Natural killer cell (primary cell): Measurements from ENCODE around the gene FILIP1L. TPM values are rescaled to one million over a fixed set of nuclear protein-coding genes. Genes with fewer than 3 reads are reported as not detected.

ENCODE experiments used
- ATAC-seq, 3 donors: fragments of 150-1000 bp in 2 of 3; fragments of 200-7000 bp in 1 of 3; cut with Tn5 transposase; 1 replicate in 1 of 3; 2 replicates in 2 of 3; pipeline ENCODE4 v1.10.0; 2021; ENCODE audit warnings: mild to moderate bottlenecking in 2 of 3, moderate library complexity in 2 of 3
- DNase-seq, 2 donors: peaks; one replicate each; pipeline versions ENCODE4 v3.0.0 to v3.0.0-alpha.2; 2013 to 2021; ENCODE audit warnings: mixed read lengths in 1 of 2
- H3K27ac ChIP-seq: one replicate; pipeline ENCODE4 v1.5.1; 2013; ENCODE audit warnings: mild to moderate bottlenecking, low read length
- H3K27me3 ChIP-seq: one replicate; pipeline ENCODE4 v1.6.1; 2013; ENCODE audit warnings: low read length; ENCODE audit not compliant: control insufficient read depth, insufficient read depth
- H3K36me3 ChIP-seq: one replicate; pipeline ENCODE4 v1.6.1; 2013; ENCODE audit warnings: low read length; ENCODE audit not compliant: control insufficient read depth, insufficient read depth
- H3K4me1 ChIP-seq: one replicate; pipeline ENCODE4 v1.6.1; 2013; ENCODE audit warnings: low read length; ENCODE audit not compliant: control insufficient read depth, insufficient read depth
- H3K4me3 ChIP-seq: one replicate; pipeline ENCODE4 v1.5.1; 2013; ENCODE audit warnings: low read length
- H3K9me3 ChIP-seq: one replicate; pipeline ENCODE4 v1.6.1; 2013; ENCODE audit warnings: low read length; ENCODE audit not compliant: control insufficient read depth, insufficient read depth
- H3K27ac Mint-ChIP-seq, 2 donors: one replicate each; pipeline ENCODE4 v1.8.0; 2022; ENCODE audit warnings: mild to moderate bottlenecking in 2 of 2, mixed read lengths in 2 of 2, moderate library complexity in 1 of 2
- H3K27me3 Mint-ChIP-seq, 2 donors: one replicate each; pipeline ENCODE4 v1.8.0; 2022; ENCODE audit warnings: low read depth in 2 of 2, mixed read lengths in 2 of 2
- H3K36me3 Mint-ChIP-seq: one replicate; pipeline ENCODE4 v1.8.0; 2022; ENCODE audit warnings: mixed read lengths
- H3K4me1 Mint-ChIP-seq, 2 donors: one replicate each; pipeline ENCODE4 v1.8.0; 2022; ENCODE audit warnings: mixed read lengths in 2 of 2
- H3K4me3 Mint-ChIP-seq: one replicate; pipeline ENCODE4 v1.8.0; 2022; ENCODE audit warnings: mild to moderate bottlenecking, moderate library complexity, mixed read lengths
- H3K9me3 Mint-ChIP-seq, 2 donors: one replicate each; pipeline ENCODE4 v1.8.0; 2022; ENCODE audit warnings: mixed read lengths in 2 of 2
- CTCF ChIP-seq: fragments of 200-600 bp; IDR thresholded peaks from one replicate; pipeline ENCODE4 v1.8.0; 2022; ENCODE audit warnings: antibody characterized with exemption
- WGBS: methylation state at CpG from one replicate; pipeline ENCODE4 v1.1.7; 2013; ENCODE audit warnings: missing lambda C conversion rate; ENCODE audit not compliant: insufficient coverage; 5-methylcytosine and 5-hydroxymethylcytosine counted together
- intact Hi-C: fragments of 100-400 bp; cut with micrococcal nuclease; formaldehyde crosslinking; loops from one replicate; pipeline ENCODE4 v1.14.2; 2022
- total RNA-seq, 4 donors: library from RNA; stranded (reverse); fragments of 120-200 nt in 1 of 4; gene quantifications; one replicate each; pipeline versions ENCODE4 v1.2.3 to v1.2.4, GENCODE V29; 2013 to 2022

Gene FILIP1L
- total RNA-seq, 3 donors from 2014 or later (not counting 1 experiment from before 2014, with no cell fraction given), result 0.12 TPM; not detected in 2

- H3K36me3 Mint-ChIP-seq, result no peaks in the 10 kb centered on the region
These were observed 192.3 kb downstream of the FILIP1L start for GRCh38 chr3:99921986-99922385.

GRCh38 chr3:99921377-99921695 is 193.0 kb downstream of the FILIP1L start:
- H3K4me1 ChIP-seq, result no peaks in the 10 kb centered on the region
- H3K4me3 Mint-ChIP-seq, result no peak overlapping the region
- DNase-seq (no peak), ATAC-seq (no peak)
- H3K36me3 Mint-ChIP-seq, result no peaks in the 10 kb centered on the region
- H3K4me1 Mint-ChIP-seq, result peaks cover 7% of the 10 kb centered on the region in 2 donors
- no peaks in the 10 kb centered on the region for H3K9me3 Mint-ChIP-seq
- 100% methylated on average over 1 of the region's 1 CpG for WGBS
- H3K9me3 ChIP-seq, result no peaks in the 10 kb centered on the region
- no peaks in the 10 kb centered on the region for H3K27me3 ChIP-seq
- no peak overlapping the region for H3K27ac ChIP-seq
- peaks cover 2% of the 10 kb centered on the region for H3K36me3 ChIP-seq
- intact Hi-C loops, result no loop called here
- no peak for TF ChIP-seq CTCF
- H3K27ac Mint-ChIP-seq, result no peak overlapping the region
- H3K4me3 ChIP-seq, result no peak overlapping the region
- no peaks in the 10 kb centered on the region for H3K27me3 Mint-ChIP-seq

More at GRCh38 chr3:99921986-99922385, 192.3 kb downstream of the FILIP1L start:
- whole genome bisulfite sequencing, result 93% methylated on average over 1 of the region's 1 CpG
- Histone ChIP-seq H3K27ac (no peak overlapping the region), H3K4me1 (no peaks in the 10 kb centered on the region), H3K27me3 (no peaks in the 10 kb centered on the region), H3K36me3 (peaks cover 2% of the 10 kb centered on the region), H3K4me3 (no peak overlapping the region), H3K9me3 (no peaks in the 10 kb centered on the region)
- no peak overlapping the region for H3K27ac Mint-ChIP-seq
- DNase-seq (no peak), ATAC-seq (no peak)
- intact Hi-C loops, result no loop called here
- H3K4me1 Mint-ChIP-seq, result peaks cover 7% of the 10 kb centered on the region in 2 donors
- H3K9me3 Mint-ChIP-seq, result no peaks in the 10 kb centered on the region
- TF ChIP-seq CTCF, result no peak
- no peaks in the 10 kb centered on the region for H3K27me3 Mint-ChIP-seq
- H3K4me3 Mint-ChIP-seq, result no peak overlapping the region

- no peak for TF ChIP-seq CTCF
- peaks cover 2% of the 10 kb centered on the region for H3K36me3 ChIP-seq
- DNase-seq (no peak), ATAC-seq (no peak)
- Mint-ChIP-seq H3K36me3 (no peaks in the 10 kb centered on the region), H3K27me3 (no peaks in the 10 kb centered on the region), H3K4me3 (no peak overlapping the region), H3K27ac (no peak overlapping the region), H3K4me1 (peaks cover 7% of the 10 kb centered on the region in 2 donors), H3K9me3 (no peaks in the 10 kb centered on the region)
- no peaks in the 10 kb centered on the region for H3K27me3 ChIP-seq
- no peaks in the 10 kb centered on the region for H3K4me1 ChIP-seq
- H3K4me3 ChIP-seq, result no peak overlapping the region
- no peak overlapping the region for H3K27ac ChIP-seq
- intact Hi-C loops, result no loop called here
- WGBS, result 82% methylated on average over 8 of the region's 10 CpGs
- no peaks in the 10 kb centered on the region for H3K9me3 ChIP-seq
These were observed 193.6 kb downstream of the FILIP1L start for GRCh38 chr3:99920481-99921376.

GRCh38 chr3:99919694-99920093 is 194.6 kb downstream of the FILIP1L start:
- Mint-ChIP-seq H3K4me3 (no peak overlapping the region), H3K27me3 (no peaks in the 10 kb centered on the region), H3K4me1 (peaks cover 7% of the 10 kb centered on the region in 2 donors), H3K9me3 (no peaks in the 10 kb centered on the region), H3K36me3 (no peaks in the 10 kb centered on the region), H3K27ac (no peak overlapping the region)
- ATAC-seq (no peak), DNase-seq (no peak)
- Histone ChIP-seq H3K4me3 (no peak overlapping the region), H3K27ac (no peak overlapping the region), H3K9me3 (no peaks in the 10 kb centered on the region), H3K4me1 (no peaks in the 10 kb centered on the region), H3K36me3 (peaks cover 2% of the 10 kb centered on the region), H3K27me3 (no peaks in the 10 kb centered on the region)
- no peak for TF ChIP-seq CTCF
- intact Hi-C loops, result no loop called here
